SK-N-MC (cell line): ENCODE data around the gene KRT3.

Source experiments
- EZH2 ChIP-seq: fragments of 200-600 bp; sonication (generic); IDR thresholded peaks from one replicate; pipeline ENCODE4 v1.6.1; 2017; ENCODE audit warnings: antibody characterized with exemption
- POLR2AphosphoS5 ChIP-seq: IDR thresholded peaks from 2 replicates; pipeline ENCODE4 v1.6.1; 2012; ENCODE audit warnings: mild to moderate bottlenecking, low read depth, low read length, borderline replicate concordance

DNA sequence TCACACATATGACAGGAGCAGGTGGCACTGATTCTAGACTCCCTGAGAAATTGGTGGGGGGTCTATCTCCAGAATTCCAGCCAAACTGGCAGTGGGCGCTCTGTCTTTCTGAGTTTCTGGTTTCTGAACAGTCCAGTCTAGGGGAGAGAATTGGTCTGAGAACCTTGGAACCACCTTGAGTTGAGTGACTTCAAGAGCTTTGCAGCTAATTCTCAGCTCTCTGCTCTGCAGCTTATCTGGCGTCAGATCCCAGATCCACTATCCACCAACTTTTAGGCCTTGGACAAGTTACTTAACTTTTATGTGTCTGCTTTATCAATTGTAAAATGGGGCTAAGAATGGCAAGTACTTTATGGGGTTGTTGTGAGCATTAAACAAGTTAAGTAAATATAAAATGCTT is 17.1 kb downstream of the KRT3 start:
- TF ChIP-seq POLR2AphosphoS5 (no peak), EZH2 (no peak)
